K562 (cell line): ENCODE measurements around the gene HYAL3. TPM values are rescaled to one million over a fixed set of nuclear protein-coding genes. Genes with fewer than 3 reads are reported as not detected.

Experiments used
- CBFB ChIP-seq: sonication (generic); formaldehyde crosslinking; IDR thresholded peaks from 2 replicates; pipeline ENCODE4 v1.4.0; 2020; ENCODE audit warnings: mild to moderate bottlenecking, missing genetic modification reagents
- ERF ChIP-seq: fragments of 450-650 bp; formaldehyde crosslinking; IDR thresholded peaks from 2 replicates; pipeline ENCODE4 v1.4.0; 2020; ENCODE audit warnings: mild to moderate bottlenecking, mixed read lengths
- FOXA1 ChIP-seq: fragments of 450-650 bp; IDR thresholded peaks from 2 replicates; pipeline ENCODE4 v1.6.1; 2016; ENCODE audit warnings: mild to moderate bottlenecking, borderline replicate concordance
- HSF4 ChIP-seq: fragments of 250-450 bp; sonication (Bioruptor Pico); IDR thresholded peaks from 2 replicates; pipeline ENCODE4 v2.1.2; 2022; ENCODE audit warnings: mild to moderate bottlenecking, moderate library complexity, borderline replicate concordance
- ILF3 ChIP-seq: fragments of 450-650 bp; IDR thresholded peaks from 2 replicates; pipeline ENCODE4 v1.6.1; 2018; ENCODE audit warnings: antibody characterized with exemption, mild to moderate bottlenecking, moderate library complexity, borderline replicate concordance
- KLF6 ChIP-seq: fragments of 250-450 bp; sonication (Bioruptor Pico); IDR thresholded peaks from 2 replicates; pipeline ENCODE4 v1.4.0; 2020; ENCODE audit warnings: mild to moderate bottlenecking, moderate library complexity, borderline replicate concordance
- SMARCE1 ChIP-seq: fragments of 450-650 bp; IDR thresholded peaks from 2 replicates; pipeline ENCODE4 v1.7.1; 2016; ENCODE audit warnings: mild to moderate bottlenecking
- polyA plus RNA-seq, 8 experiments: library from polyadenylated mRNA; depleted of rRNA in 4 of 8; stranded (reverse) in 5 of 8; unstranded in 3 of 8; fragments of >200 nt; fragmentation: Nextera tagmentation in 2 of 8; fragmentation: Illumina TruSeq in 1 of 8; extraction: Ambion mirVana in 2 of 8; extraction: Trizol in 1 of 8; gene quantifications; 2 replicates each; pipeline versions ENCODE4 v1.2.1 to v1.2.3, GENCODE V29; 2011 to 2014; ENCODE audit warnings: inconsistent platforms in 1 of 8, missing spikeins in 1 of 8
- total RNA-seq, 7 experiments: library from RNA; depleted of rRNA in 6 of 7; stranded (reverse); fragments of >200 nt in 6 of 7; fragmentation: Illumina TruSeq in 2 of 7; extraction: Trizol in 2 of 7; gene quantifications; 2 replicates each; pipeline versions ENCODE4 v1.2.1 to v1.2.3, GENCODE V29; 2011 to 2021; ENCODE audit warnings: low replicate concordance in 1 of 7
- TF ChIP-seq, protein P1 (sequence below), 2 experiments: fragments of 450-650 bp; formaldehyde crosslinking in 1 of 2; IDR thresholded peaks; 2 replicates each; pipeline versions ENCODE4 v1.4.0 to v1.6.1; 2014 to 2020; ENCODE audit warnings: mild to moderate bottlenecking in 2 of 2, borderline replicate concordance in 1 of 2, low read depth in 1 of 2
- TF ChIP-seq, protein P2 (sequence below): sonication (generic); formaldehyde crosslinking; IDR thresholded peaks from 2 replicates; pipeline ENCODE4 v1.8.1; 2023; ENCODE audit warnings: mild to moderate bottlenecking, missing genetic modification reagents
- TF ChIP-seq, protein P3 (sequence below): fragments of 250-450 bp; sonication (Bioruptor Pico); IDR thresholded peaks from 2 replicates; pipeline ENCODE4 v1.4.0; 2020; ENCODE audit warnings: mild to moderate bottlenecking
- TF ChIP-seq, protein P4 (sequence below): sonication (generic); formaldehyde crosslinking; IDR thresholded peaks from 2 replicates; pipeline ENCODE4 v1.4.0; 2020; ENCODE audit warnings: mild to moderate bottlenecking, missing genetic modification reagents

The HYAL3 gene
- total and polyA plus RNA-seq, 9 of the 15 experiments (the other 6 are each of a cell fraction or from before 2014, with no cell fraction given) = 0.38 to 9.1 (median 6.8) TPM

DNA sequence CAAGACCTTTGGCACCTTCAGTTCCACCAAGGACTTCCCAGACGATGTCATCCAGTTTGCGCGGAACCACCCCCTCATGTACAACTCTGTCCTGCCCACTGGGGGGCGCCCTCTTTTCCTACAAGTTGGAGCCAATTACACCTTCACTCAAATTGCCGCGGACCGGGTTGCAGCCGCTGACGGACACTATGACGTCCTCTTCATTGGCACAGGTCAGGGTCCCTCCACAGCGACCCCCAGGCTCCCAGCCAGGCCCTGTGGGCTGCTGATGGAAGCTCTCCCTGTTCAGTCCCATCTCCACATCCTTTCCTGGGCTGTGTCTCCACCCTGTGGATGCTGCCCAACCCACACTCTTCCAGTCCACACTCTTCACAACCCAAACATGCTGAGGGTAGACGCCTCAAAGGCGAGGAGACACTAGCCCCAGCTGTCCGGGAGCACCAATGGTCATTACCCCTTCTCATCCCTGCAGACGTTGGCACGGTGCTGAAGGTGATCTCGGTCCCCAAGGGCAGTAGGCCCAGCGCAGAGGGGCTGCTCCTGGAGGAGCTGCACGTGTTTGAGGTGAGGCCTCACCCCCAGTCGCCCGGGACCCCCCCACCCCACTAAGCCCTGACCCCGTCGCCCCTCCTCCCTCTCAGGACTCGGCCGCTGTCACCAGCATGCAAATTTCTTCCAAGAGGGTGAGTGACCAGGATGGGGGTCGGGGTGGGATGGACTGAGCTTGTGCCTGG, 24.7 kb downstream of the HYAL3 start (continued):
- TF ChIP-seq, protein P1, sequence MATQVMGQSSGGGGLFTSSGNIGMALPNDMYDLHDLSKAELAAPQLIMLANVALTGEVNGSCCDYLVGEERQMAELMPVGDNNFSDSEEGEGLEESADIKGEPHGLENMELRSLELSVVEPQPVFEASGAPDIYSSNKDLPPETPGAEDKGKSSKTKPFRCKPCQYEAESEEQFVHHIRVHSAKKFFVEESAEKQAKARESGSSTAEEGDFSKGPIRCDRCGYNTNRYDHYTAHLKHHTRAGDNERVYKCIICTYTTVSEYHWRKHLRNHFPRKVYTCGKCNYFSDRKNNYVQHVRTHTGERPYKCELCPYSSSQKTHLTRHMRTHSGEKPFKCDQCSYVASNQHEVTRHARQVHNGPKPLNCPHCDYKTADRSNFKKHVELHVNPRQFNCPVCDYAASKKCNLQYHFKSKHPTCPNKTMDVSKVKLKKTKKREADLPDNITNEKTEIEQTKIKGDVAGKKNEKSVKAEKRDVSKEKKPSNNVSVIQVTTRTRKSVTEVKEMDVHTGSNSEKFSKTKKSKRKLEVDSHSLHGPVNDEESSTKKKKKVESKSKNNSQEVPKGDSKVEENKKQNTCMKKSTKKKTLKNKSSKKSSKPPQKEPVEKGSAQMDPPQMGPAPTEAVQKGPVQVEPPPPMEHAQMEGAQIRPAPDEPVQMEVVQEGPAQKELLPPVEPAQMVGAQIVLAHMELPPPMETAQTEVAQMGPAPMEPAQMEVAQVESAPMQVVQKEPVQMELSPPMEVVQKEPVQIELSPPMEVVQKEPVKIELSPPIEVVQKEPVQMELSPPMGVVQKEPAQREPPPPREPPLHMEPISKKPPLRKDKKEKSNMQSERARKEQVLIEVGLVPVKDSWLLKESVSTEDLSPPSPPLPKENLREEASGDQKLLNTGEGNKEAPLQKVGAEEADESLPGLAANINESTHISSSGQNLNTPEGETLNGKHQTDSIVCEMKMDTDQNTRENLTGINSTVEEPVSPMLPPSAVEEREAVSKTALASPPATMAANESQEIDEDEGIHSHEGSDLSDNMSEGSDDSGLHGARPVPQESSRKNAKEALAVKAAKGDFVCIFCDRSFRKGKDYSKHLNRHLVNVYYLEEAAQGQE (IDR thresholded peaks at IDR 0.05; ENCODE audit: borderline replicate concordance) = peak; percentile 78
- TF ChIP-seq, protein P1 (CRISPR knock-in tag; IDR thresholded peaks at IDR 0.05; ENCODE audit: low read depth) = no peak
- TF ChIP-seq FOXA1 (no peak), CBFB (no peak), ERF (CRISPR knock-in tag) (no peak), SMARCE1 (no peak), ILF3 (no peak), HSF4 (CRISPR knock-in tag) (no peak), KLF6 (no peak)
- TF ChIP-seq, protein P2, sequence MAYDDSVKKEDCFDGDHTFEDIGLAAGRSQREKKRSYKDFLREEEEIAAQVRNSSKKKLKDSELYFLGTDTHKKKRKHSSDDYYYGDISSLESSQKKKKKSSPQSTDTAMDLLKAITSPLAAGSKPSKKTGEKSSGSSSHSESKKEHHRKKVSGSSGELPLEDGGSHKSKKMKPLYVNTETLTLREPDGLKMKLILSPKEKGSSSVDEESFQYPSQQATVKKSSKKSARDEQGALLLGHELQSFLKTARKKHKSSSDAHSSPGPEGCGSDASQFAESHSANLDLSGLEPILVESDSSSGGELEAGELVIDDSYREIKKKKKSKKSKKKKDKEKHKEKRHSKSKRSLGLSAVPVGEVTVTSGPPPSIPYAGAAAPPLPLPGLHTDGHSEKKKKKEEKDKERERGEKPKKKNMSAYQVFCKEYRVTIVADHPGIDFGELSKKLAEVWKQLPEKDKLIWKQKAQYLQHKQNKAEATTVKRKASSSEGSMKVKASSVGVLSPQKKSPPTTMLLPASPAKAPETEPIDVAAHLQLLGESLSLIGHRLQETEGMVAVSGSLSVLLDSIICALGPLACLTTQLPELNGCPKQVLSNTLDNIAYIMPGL (CRISPR knock-in tag) = no peak
- TF ChIP-seq, protein P3, sequence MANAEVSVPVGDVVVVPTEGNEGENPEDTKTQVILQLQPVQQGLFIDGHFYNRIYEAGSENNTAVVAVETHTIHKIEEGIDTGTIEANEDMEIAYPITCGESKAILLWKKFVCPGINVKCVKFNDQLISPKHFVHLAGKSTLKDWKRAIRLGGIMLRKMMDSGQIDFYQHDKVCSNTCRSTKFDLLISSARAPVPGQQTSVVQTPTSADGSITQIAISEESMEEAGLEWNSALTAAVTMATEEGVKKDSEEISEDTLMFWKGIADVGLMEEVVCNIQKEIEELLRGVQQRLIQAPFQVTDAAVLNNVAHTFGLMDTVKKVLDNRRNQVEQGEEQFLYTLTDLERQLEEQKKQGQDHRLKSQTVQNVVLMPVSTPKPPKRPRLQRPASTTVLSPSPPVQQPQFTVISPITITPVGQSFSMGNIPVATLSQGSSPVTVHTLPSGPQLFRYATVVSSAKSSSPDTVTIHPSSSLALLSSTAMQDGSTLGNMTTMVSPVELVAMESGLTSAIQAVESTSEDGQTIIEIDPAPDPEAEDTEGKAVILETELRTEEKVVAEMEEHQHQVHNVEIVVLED (CRISPR knock-in tag) = no peak
- TF ChIP-seq, protein P4, sequence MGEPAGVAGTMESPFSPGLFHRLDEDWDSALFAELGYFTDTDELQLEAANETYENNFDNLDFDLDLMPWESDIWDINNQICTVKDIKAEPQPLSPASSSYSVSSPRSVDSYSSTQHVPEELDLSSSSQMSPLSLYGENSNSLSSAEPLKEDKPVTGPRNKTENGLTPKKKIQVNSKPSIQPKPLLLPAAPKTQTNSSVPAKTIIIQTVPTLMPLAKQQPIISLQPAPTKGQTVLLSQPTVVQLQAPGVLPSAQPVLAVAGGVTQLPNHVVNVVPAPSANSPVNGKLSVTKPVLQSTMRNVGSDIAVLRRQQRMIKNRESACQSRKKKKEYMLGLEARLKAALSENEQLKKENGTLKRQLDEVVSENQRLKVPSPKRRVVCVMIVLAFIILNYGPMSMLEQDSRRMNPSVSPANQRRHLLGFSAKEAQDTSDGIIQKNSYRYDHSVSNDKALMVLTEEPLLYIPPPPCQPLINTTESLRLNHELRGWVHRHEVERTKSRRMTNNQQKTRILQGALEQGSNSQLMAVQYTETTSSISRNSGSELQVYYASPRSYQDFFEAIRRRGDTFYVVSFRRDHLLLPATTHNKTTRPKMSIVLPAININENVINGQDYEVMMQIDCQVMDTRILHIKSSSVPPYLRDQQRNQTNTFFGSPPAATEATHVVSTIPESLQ (CRISPR knock-in tag) = no peak
